ENCODE data around the gene HLF.

DNA sequence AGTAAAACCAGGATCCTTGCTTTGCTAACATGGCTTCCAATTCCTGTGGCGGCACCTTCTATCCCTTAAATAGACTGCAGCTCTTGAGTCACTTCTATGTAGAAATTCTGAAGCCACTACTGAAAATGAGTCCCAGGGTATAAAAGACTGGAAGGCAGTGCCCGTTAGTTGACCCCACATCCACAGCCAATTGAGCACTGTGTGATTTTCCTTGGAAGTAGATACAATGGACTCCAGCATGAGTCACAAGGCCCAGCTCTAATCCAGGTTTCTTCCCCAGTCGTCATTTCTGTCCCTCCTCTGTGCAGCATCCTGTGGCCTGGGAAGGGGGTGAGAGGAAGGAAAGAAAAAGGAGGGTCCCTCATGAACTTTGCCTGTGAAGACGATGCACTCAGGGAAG, 69.5 kb downstream of the HLF start:
- TF ChIP-seq, protein P1, sequence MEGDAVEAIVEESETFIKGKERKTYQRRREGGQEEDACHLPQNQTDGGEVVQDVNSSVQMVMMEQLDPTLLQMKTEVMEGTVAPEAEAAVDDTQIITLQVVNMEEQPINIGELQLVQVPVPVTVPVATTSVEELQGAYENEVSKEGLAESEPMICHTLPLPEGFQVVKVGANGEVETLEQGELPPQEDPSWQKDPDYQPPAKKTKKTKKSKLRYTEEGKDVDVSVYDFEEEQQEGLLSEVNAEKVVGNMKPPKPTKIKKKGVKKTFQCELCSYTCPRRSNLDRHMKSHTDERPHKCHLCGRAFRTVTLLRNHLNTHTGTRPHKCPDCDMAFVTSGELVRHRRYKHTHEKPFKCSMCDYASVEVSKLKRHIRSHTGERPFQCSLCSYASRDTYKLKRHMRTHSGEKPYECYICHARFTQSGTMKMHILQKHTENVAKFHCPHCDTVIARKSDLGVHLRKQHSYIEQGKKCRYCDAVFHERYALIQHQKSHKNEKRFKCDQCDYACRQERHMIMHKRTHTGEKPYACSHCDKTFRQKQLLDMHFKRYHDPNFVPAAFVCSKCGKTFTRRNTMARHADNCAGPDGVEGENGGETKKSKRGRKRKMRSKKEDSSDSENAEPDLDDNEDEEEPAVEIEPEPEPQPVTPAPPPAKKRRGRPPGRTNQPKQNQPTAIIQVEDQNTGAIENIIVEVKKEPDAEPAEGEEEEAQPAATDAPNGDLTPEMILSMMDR (conservative IDR thresholded peaks at IDR 0.05; ENCODE audit: low read depth, low read length): no peak
- TF ChIP-seq RAD21 (IDR thresholded peaks at IDR 0.05; ENCODE audit: low read length) (no peak), CEBPB (IDR thresholded peaks at IDR 0.05; ENCODE audit: low read depth, low read length) (no peak)

All from IMR-90 (cell line).